ENCODE measurements around the gene PAFAH2.

PAFAH2 gene

DNA sequence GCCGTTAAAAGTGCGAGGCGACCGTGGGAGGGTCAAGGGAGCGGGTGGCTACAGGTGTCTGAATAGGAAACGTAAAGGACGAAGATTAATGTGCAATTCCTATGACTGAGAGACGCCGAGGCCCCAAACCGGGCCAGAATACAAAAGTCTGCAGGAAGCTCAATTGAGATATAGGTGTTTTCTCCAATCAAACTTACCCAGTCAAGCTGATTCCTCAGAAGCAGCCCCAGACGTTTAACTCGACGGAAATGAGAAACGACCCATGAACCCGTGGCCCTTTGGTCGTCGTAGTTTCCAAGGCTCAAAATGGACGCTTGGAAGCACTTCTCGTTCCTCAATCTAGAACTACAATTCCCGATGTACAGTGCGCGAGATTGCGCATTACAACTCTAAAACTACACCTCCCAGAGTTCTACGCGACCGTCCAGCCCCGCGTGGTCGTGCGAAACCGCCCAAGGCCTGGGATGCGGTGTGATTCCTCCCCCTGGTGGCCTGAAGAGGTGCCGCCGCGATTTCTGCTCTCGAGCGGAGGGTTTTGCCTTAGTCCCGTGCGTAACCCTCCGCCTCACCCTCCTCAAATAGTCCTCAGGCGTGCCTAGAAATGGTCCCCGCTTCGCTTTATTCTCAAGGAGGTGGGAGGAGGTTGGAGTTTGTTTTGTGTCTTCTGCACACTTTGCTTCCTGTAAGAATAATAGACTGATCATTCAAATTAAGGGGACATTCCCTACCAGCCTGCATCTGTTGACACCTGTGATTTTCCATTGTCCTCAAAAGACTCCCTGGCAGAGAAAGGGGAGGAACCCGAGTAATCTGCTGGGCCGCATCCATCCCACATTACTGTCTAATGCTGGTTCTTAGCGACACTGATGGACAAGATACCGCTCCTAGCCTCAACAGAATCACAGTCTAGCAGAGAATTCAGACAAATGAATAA, at the start of gene PAFAH2:
Gene PAFAH2, minus strand, starts transcription at position 236 of the 934 bp plus-strand sequence. CDS start 7,247 bp downstream, outside the sequence.
- FAIRE-seq (peak; percentile 99), DNase-seq (ENCODE audit: insufficient read length, low spot score) (peak; percentile 85)

- FAIRE-seq = no peak
- no peak for DNase-seq (ENCODE audit: insufficient read length, low spot score)
Measured at GRCh38 chr1:26047278-26047874, 49.5 kb upstream of the PAFAH2 start.

- DNase-seq (ENCODE audit: insufficient read length, low spot score) (no peak), FAIRE-seq (no peak)
Measured at GRCh38 chr1:26046246-26047095, 48.6 kb upstream of the PAFAH2 start.

DNA sequence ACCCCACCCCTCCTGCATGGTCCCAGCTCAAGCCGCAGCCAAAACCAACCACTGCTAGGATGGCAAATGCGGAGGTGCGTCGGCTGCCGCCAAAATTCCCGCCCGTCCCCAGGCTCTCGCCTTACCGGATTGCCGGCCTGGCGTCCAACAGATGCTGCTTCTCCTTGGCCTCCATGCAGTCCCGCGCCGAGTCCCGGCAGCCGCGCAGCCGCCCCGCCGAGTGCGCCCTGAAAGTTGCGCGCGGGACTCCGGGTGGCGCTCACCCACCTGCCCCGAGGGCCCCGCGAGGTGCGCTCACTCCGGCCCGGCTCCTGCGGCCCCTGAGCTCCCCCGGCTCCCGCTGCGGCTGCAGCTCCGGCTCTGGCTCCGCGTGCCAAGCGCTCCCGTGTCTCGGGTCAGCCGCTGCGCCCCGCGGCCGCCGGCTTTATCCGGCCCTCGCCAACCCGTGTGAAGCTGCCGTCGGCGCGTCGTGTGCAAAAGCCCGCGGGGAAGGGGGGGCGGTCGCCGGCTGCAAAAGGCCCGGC, 47.9 kb upstream of the PAFAH2 start, which contains the start of gene SLC30A2:
Gene SLC30A2, minus strand, starts transcription at position 397 of the 524 bp plus-strand sequence. Its CDS starts 222 bp downstream, at position 175.
- FAIRE-seq = no peak
- DNase-seq (ENCODE audit: insufficient read length, low spot score) = no peak

DNA sequence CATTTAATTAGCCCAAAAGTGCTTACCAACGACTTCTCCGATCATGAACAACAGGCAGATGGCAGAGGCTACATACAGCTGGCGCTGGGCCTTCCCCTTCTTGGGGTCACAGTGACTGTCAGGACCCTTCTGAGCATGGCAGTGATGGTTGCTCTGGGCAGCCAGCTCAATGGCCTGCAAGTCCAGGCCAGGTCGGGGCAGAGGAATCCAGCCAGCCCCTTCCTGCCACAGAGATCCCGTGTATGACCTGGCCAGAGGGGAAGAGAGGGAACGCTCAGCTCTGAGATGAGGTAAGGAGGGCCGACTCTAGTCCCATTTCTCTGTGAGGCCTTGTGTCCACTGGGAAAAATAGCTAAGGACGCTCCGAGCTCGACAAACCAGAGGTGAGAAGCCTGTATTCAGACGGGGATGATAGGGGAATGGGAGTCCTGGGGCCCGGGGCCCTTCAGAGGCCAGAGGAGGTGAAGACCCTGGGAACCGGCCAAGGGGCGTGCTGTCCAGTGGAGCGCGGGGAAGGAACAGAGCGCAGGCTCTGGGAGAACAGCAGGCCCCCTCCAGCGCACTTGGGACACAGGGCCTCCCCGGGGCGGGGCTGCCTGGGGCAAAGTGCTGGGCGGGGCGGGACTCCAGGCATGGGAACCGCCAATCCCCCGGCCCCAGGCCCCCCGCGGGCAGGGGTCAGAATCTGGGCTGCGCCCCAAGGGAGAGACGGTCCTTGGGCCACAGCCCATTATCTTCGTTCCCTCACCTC, 47.3 kb upstream of the PAFAH2 start:
- FAIRE-seq (no peak), DNase-seq (ENCODE audit: insufficient read length, low spot score) (no peak)

GRCh38 chr1:26044414-26044813, 46.6 kb upstream of the PAFAH2 start:
- FAIRE-seq (no peak), DNase-seq (ENCODE audit: insufficient read length, low spot score) (no peak)

DNA sequence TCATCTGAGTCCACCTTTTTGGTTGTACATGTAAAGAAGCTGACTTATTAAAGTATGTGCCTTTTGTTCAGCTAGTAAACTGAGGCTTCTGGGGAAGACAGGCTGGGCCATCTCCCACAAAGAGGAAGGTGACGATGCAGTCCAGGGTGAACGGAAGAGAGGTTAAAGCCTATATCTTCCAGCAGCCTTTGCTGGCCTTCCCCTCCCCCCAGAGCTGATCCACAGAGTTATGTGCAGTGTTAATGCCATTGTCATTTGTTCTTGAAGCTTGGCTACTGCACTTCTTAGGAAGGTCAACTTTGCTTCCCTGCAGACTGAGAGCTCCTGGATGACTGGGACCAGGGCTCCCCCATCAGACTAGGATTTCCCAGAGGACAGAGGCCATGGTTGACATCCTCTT, 45.9 kb upstream of the PAFAH2 start:
- DNase-seq (ENCODE audit: insufficient read length, low spot score) = no peak
- FAIRE-seq = no peak

- DNase-seq (ENCODE audit: insufficient read length, low spot score) (no peak), FAIRE-seq (no peak)
Measured at GRCh38 chr1:26041978-26042377, 44.1 kb upstream of the PAFAH2 start.

DNA sequence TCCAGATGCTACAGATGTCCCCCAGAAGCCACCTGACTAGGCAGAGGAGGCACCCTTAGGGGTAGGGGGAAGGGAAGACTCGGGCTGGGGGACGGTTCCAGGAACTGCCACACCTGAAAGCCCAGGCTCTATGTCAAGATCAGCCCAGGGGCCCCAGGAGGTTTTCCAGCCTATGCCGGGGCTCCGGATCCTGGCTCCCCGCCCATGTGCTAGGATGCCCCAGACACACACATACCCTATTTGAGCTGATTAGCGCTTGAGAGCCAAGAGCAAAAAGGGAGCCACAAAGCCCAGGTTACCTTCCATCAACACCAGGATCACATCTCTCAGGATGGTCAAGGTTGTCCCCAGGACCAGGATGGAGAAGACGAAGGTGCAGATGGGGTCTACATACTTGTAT, 43.5 kb upstream of the PAFAH2 start:
- FAIRE-seq (no peak), DNase-seq (ENCODE audit: insufficient read length, low spot score) (no peak)

DNA sequence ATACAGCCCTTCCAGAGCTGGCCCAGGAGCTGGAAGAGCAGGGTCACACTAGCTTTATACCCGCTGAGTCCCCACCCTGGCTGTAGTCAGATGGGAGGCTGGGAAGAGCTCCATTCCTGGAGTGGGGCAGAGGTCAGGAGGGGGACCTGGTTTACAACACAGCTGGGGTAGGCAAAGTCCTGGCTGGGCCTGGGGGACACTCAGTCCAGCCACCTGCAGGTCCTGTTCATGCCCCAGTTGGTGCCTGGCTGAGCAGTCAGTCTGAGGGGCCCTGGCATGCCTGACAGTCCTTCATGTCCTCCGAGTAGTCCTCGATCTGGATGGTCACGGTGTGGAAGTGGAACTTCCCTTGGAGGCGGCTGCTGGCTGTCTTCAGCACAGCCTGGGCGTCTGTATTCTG, 41.0 kb upstream of the PAFAH2 start:
- FAIRE-seq = no peak

GRCh38 chr1:26038477-26038876, 40.6 kb upstream of the PAFAH2 start:
- no peak for DNase-seq (ENCODE audit: insufficient read length, low spot score)
- no peak for FAIRE-seq

More for the DNA sequence above, 41.0 kb upstream of the PAFAH2 start:
- no peak for DNase-seq (ENCODE audit: insufficient read length, low spot score)

GRCh38 chr1:26037904-26038303, 40.0 kb upstream of the PAFAH2 start:
- DNase-seq (ENCODE audit: insufficient read length, low spot score) (no peak), FAIRE-seq (no peak)

DNA sequence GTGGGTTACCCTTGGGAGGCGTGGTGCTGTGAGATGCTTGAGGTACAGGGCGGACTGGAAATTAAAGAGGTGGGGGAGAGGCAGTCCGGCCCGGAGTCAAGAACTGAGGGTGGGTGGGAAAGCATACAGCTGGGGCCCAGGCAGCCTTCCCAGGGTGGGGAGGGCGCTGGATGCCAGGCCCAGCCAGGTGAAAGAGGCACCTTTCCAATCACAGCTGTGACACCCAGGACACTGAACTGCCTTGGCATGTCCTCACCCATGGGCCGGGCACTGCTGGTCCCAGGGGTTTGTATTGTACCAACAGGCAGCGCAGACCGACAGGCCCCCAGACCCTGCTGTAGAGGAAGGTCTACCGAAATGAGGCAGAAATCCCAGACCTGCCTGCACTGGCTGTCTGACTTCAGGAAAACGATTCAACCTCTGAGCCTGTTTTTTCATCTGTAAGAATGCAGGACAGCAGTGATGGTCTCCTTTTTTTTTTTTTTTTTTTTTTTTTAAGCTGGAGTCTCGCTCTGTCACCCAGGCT, 39.0 kb upstream of the PAFAH2 start:
- DNase-seq (ENCODE audit: insufficient read length, low spot score) (no peak), FAIRE-seq (no peak)

DNA sequence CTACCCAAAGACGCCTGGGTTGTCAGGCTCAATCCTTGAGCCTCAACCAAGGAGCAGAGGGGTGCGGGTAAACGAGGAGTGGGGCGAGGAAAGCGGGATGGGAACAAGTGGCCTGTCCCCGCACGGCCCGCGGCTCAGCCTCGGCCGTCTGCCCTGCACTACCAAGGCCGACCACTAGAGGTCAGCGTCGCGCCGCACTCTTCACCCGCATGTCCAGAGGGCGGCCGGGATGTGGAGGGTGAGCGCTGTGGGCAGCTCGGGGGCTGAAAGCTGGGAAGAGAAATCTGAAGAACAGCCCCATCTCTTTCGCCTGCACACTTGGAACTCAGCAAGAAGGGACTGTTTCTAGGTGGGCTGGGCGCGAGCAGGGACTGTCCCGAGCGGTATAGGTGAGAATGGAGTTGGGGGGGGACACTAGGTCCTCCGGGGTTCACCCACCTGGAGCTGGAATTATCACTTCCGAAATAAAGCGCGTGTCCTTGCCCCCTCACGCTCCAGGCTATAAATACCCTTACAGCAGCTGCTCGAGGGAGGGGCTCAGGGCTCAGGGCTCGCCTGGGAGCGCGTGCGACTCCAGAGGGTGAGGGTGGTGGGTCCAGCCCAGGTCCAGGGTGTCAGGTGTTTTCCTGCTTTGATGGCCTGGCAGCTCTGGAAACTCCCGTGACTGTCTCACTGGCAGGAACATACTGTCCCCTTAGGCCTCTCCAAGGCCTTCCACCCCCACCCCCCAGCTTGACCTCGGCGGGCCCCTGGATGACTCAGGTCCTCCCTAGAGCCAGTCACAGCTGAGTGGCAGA, 38.3 kb upstream of the PAFAH2 start:
- peak; percentile 88 for FAIRE-seq

GRCh38 chr1:26035203-26035958, 37.5 kb upstream of the PAFAH2 start:
- FAIRE-seq = peak; percentile 94

More for the DNA sequence above, 38.3 kb upstream of the PAFAH2 start:
- peak; percentile 92 for DNase-seq (ENCODE audit: insufficient read length, low spot score)

DNA sequence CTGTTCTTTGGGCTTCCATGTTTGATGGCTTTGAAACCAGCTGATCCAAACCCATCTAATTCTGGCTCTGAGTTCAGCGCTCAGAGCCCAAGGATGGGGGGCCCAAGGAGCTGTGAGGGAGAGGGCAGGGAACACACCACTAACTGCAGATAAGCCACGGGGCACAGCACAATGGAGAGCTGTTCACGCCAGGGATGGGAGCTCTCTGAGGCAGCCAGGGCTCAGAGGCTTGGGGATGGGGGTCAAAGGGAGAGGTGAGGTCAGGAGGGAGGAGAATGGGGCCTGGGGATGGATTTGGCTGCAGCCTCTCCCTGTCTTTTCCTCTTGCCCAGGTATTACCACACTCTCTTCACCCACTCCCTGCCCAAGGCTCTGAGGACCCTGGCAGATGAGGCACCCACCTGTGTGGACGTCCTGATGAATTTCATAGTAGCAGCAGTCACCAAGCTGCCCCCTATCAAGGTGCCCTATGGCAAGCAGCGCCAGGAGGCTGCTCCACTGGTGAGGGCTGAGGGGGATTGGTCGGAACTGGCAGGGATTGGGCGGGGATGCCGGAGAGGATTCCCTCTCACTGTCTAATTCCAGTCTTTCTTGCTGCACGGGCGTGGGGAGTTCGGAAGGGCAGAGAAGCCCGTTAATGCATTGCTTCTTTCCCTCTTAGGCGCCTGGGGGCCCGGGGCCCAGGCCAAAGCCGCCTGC, 36.8 kb upstream of the PAFAH2 start:
- FAIRE-seq (no peak), DNase-seq (ENCODE audit: insufficient read length, low spot score) (no peak)

More at GRCh38 chr1:26035203-26035958, 37.5 kb upstream of the PAFAH2 start:
- peak; percentile 98 for DNase-seq (ENCODE audit: insufficient read length, low spot score)

GRCh38 chr1:26032656-26033357, 34.9 kb upstream of the PAFAH2 start:
- no peak for DNase-seq (ENCODE audit: insufficient read length, low spot score)

More at GRCh38 chr1:26032656-26033357, 34.9 kb upstream of the PAFAH2 start:
- no peak for FAIRE-seq

Measured in GM19239 (cell line).